Measurements from ENCODE around the gene CEP83.

GRCh38 chr12:94304566-94305061, 155.1 kb downstream of the CEP83 start:
- TF ChIP-seq POLR2AphosphoS5 (IDR thresholded peaks at IDR 0.05) (no peak), POLR2A (IDR thresholded peaks at IDR 0.05) (no peak)
- TF ChIP-seq, protein P1, sequence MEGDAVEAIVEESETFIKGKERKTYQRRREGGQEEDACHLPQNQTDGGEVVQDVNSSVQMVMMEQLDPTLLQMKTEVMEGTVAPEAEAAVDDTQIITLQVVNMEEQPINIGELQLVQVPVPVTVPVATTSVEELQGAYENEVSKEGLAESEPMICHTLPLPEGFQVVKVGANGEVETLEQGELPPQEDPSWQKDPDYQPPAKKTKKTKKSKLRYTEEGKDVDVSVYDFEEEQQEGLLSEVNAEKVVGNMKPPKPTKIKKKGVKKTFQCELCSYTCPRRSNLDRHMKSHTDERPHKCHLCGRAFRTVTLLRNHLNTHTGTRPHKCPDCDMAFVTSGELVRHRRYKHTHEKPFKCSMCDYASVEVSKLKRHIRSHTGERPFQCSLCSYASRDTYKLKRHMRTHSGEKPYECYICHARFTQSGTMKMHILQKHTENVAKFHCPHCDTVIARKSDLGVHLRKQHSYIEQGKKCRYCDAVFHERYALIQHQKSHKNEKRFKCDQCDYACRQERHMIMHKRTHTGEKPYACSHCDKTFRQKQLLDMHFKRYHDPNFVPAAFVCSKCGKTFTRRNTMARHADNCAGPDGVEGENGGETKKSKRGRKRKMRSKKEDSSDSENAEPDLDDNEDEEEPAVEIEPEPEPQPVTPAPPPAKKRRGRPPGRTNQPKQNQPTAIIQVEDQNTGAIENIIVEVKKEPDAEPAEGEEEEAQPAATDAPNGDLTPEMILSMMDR (IDR thresholded peaks at IDR 0.05) = no peak
